ENCODE measurements around the gene NCKAP5L. TPM values are rescaled to one million over a fixed set of nuclear protein-coding genes. Genes with fewer than 3 reads are reported as not detected.

The NCKAP5L gene
- total and polyA plus RNA-seq, 2 donors (not counting 3 experiments of a cell fraction or from before 2014, with no cell fraction given), result 17.4 to 46.1 TPM

DNA sequence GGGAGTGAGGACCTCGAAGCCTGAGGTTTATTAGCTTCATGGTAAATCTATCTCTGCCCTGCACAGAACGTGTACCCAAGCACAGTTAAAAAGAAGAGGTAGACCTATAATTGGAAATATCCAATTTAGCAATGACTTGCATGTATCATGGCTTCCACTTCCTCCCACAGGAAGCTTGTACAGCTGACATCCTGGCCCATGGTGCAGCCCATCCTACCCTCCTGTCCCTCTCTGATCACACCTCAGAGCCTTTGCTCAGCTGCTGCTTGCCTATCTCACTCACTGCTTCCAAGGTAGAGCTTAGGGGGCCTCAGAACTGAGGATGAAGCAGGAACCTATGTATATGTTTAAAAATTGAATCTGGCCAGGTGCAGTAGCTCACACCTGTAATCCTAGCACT lies 18.9 kb upstream of the NCKAP5L start:
- ChIA-PET POLR2A (no interaction called here), CTCF (interaction anchor here (0.7 to 2.1 kb wide), 6 partner anchors 9 to 223 kb away, joined by 3 to 10 read pairs (median 5); no protein-coding TSS in a partner anchor)
- no peak for FAIRE-seq
- no peaks in the 10 kb centered on the region for H3K9me3 ChIP-seq (replicated peaks; ENCODE audit: control insufficient read depth, insufficient read depth, low read length)
- DNase-seq (ENCODE audit: low read depth, low spot score), result no peak
- no peaks in the 10 kb centered on the region for H3K79me2 ChIP-seq (ENCODE audit: control insufficient read depth, insufficient read depth, low read length)
- H3K36me3 ChIP-seq (ENCODE audit: control insufficient read depth in 2 of 2, extremely low read depth in 1 of 2, insufficient read depth in 2 of 2, low read length in 2 of 2), result no peaks in the 10 kb centered on the region
- no peak overlapping the region for H3K4me3 ChIP-seq (replicated peaks in 1 of 3; ENCODE audit: insufficient read depth in 1 of 3, low read depth in 1 of 3, low read length in 3 of 3)
- H3K4me1 ChIP-seq (ENCODE audit: control insufficient read depth, extremely low read depth, insufficient read depth, low read length), result peaks cover 6% of the 10 kb centered on the region
- no peaks in the 10 kb centered on the region for H3K9me1 ChIP-seq (replicated peaks; ENCODE audit: control insufficient read depth, extremely low read depth, insufficient read depth, low read length)
- peaks cover 26 to 40% of the 10 kb centered on the region in 2 experiments for H3K27me3 ChIP-seq (ENCODE audit: control insufficient read depth in 2 of 2, insufficient read depth in 2 of 2, low read length in 2 of 2)
- no peak overlapping the region for H2AFZ ChIP-seq (ENCODE audit: low read depth, low read length)
- no TSS peak for BruUV-seq (replicated peaks)
- no peak overlapping the region for H3K4me2 ChIP-seq (ENCODE audit: insufficient read depth, low read length)
- no peak overlapping the region for H3K27ac ChIP-seq (ENCODE audit: insufficient read depth, low read depth, low read length)
- dilution Hi-C loops (cut with MboI; ENCODE audit: extremely low pct_ligation_motif_present, low sequenced_read_pairs) (no loop called here), intact Hi-C loops (cut with micrococcal nuclease) (no loop called here)
- H3K9ac ChIP-seq (replicated peaks; ENCODE audit: extremely low read depth, insufficient read depth, low read length), result no peak overlapping the region
- H4K20me1 ChIP-seq (replicated peaks; ENCODE audit: control insufficient read depth, extremely low read depth, insufficient read depth, low read length), result no peaks in the 10 kb centered on the region
- TF ChIP-seq, protein P1, sequence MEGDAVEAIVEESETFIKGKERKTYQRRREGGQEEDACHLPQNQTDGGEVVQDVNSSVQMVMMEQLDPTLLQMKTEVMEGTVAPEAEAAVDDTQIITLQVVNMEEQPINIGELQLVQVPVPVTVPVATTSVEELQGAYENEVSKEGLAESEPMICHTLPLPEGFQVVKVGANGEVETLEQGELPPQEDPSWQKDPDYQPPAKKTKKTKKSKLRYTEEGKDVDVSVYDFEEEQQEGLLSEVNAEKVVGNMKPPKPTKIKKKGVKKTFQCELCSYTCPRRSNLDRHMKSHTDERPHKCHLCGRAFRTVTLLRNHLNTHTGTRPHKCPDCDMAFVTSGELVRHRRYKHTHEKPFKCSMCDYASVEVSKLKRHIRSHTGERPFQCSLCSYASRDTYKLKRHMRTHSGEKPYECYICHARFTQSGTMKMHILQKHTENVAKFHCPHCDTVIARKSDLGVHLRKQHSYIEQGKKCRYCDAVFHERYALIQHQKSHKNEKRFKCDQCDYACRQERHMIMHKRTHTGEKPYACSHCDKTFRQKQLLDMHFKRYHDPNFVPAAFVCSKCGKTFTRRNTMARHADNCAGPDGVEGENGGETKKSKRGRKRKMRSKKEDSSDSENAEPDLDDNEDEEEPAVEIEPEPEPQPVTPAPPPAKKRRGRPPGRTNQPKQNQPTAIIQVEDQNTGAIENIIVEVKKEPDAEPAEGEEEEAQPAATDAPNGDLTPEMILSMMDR (IDR thresholded peaks at IDR 0.05; ENCODE audit: extremely low read depth in 1 of 2, insufficient read depth in 1 of 2, low read depth in 1 of 2, low read length in 2 of 2), result no peak
- TF ChIP-seq, protein P2, sequence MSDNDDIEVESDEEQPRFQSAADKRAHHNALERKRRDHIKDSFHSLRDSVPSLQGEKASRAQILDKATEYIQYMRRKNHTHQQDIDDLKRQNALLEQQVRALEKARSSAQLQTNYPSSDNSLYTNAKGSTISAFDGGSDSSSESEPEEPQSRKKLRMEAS (IDR thresholded peaks at IDR 0.05; ENCODE audit: insufficient read depth, insufficient read length), result no peak
- TF ChIP-seq GATA2 (IDR thresholded peaks at IDR 0.05; ENCODE audit: insufficient read depth, insufficient read length, low read depth, low read length), result no peak
- no peak for TF ChIP-seq MYC (IDR thresholded peaks at IDR 0.05; ENCODE audit: low read depth, low read length)
- no peak for TF ChIP-seq JUN (IDR thresholded peaks at IDR 0.05; ENCODE audit: borderline replicate concordance, insufficient read depth, insufficient read length, low read depth)
- no peak for TF ChIP-seq POLR2A (IDR thresholded peaks at IDR 0.05; ENCODE audit: low read depth, low read length)
